GM12801 (cell line): Measurements from ENCODE around the gene FAM237A.

Experiments
- TF ChIP-seq, protein P1 (sequence below): IDR thresholded peaks from one replicate; pipeline ENCODE4 v1.5.1; 2011; ENCODE audit warnings: control low read depth; ENCODE audit not compliant: insufficient read length; ENCODE audit errors: extremely low read depth

FAM237A gene

GRCh38 chr2:206615417-206616089, 26.7 kb upstream of the FAM237A start:
- TF ChIP-seq, protein P1, sequence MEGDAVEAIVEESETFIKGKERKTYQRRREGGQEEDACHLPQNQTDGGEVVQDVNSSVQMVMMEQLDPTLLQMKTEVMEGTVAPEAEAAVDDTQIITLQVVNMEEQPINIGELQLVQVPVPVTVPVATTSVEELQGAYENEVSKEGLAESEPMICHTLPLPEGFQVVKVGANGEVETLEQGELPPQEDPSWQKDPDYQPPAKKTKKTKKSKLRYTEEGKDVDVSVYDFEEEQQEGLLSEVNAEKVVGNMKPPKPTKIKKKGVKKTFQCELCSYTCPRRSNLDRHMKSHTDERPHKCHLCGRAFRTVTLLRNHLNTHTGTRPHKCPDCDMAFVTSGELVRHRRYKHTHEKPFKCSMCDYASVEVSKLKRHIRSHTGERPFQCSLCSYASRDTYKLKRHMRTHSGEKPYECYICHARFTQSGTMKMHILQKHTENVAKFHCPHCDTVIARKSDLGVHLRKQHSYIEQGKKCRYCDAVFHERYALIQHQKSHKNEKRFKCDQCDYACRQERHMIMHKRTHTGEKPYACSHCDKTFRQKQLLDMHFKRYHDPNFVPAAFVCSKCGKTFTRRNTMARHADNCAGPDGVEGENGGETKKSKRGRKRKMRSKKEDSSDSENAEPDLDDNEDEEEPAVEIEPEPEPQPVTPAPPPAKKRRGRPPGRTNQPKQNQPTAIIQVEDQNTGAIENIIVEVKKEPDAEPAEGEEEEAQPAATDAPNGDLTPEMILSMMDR: no peak

GRCh38 chr2:206616151-206616550, 26.1 kb upstream of the FAM237A start:
- TF ChIP-seq, protein P1: no peak

DNA sequence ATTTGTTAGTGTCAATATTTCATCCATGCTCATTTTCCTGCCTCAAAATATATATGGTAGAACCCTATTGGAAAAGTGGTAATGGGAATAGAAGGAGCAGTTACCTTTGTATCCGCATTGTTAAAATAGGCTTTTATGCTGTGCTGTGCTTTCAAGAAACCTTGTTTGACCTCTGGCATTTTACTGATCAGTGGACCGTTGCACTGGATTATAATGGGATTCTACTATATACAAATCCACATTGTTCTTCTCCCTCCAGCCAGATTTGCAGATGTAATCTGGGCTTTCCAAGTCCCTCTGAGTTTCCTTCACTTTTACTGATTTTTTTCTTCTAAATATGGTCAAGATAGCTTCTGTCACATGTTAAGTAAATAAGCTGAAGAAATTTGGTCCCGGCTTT, 23.3 kb upstream of the FAM237A start:
- TF ChIP-seq, protein P1: no peak

DNA sequence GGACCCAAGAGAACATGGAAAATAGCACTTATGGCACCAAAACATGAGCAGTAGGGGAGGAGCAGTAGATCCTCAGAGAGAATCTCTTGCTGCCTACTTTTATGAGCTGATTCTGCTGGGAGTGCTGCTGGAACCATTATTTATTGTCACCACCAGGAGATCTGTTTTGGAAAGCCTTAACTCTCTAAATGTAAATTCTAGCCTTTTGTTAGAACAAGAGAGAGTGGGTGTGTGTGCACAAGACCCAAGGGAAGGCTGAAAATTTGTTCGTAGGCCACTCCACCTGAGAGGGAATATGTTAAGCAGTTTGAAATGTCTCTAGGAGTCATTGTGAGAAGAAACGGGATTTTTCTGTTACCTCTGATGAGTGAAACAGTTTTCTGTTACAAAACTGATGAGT, 16.2 kb upstream of the FAM237A start:
- TF ChIP-seq, protein P1: no peak

- TF ChIP-seq, protein P1: no peak
Observed at GRCh38 chr2:206627632-206628031, 14.7 kb upstream of the FAM237A start.

DNA sequence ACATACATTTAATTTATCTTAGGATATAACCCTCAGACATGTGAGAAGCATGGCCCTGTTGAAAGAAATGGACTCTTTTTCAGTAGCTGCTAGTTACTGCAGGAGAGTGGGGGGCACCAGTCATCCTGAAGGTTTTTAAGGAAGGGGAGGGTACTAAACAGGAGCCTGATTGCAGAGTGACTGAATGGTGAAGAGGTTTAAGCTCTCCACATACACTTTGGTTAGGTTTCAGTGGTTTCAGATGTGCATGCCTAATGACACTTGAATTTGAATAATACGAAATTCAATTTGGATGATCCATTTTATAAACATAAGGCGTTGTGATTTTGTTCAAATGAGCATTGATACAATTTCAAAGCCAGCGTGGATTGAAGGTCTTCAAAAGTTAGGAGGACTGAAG, 10.9 kb upstream of the FAM237A start:
- TF ChIP-seq, protein P1: no peak

- TF ChIP-seq, protein P1: no peak
Observed at GRCh38 chr2:206635015-206635414, 7.3 kb upstream of the FAM237A start.
